HCT116 (cell line): ENCODE measurements around the gene IL1RAPL1. TPM values are rescaled to one million over a fixed set of nuclear protein-coding genes. Genes with fewer than 3 reads are reported as not detected.

Source experiments
- ATAC-seq: fragments of 200-7000 bp; cut with Tn5 transposase; 2 replicates; pipeline ENCODE4 v1.9.1; 2020; ENCODE audit warnings: mild to moderate bottlenecking, moderate library complexity
- BruUV-seq: library from RNA; stranded (reverse); fragments of 400-500 nt; replicated peaks from 2 replicates; lab custom pipeline; 2021; lab: Mats Ljungman, UMichigan
- CTCF ChIA-PET: fragments of 300-600 bp; sonication (Branson Sonifier 250); formaldehyde crosslinking; loops from one replicate; lab custom pipeline; 2021; ENCODE audit warnings: antibody characterized with exemption; lab: Charles Lee
- POLR2A ChIA-PET: fragments of 300-600, 350-600 bp; sonication (Branson Sonifier 250); formaldehyde crosslinking; loops from one replicate; lab custom pipeline; 2021; ENCODE audit warnings: antibody characterized with exemption; lab: Charles Lee
- RAD21 ChIA-PET, 2 experiments: fragments of 300-600 bp; sonication (Branson Sonifier 250); formaldehyde crosslinking; loops; one replicate each; lab custom pipeline; 2023; ENCODE audit warnings: low total read pairs in 2 of 2; ENCODE audit not compliant: uncharacterized antibody in 2 of 2, unreplicated experiment in 2 of 2, low non-redundant PET in 1 of 2; lab: Charles Lee
- DNase-seq: peaks from one replicate; pipeline ENCODE4 v3.0.0-alpha.2; 2010; ENCODE audit warnings: low read depth, low spot score
- H2AFZ ChIP-seq: fragments of 200-600 bp; shearing (Covaris generic), sonication (generic); 2 replicates; pipeline ENCODE4 v1.6.1; 2017; ENCODE audit warnings: low read depth, mixed run types, mixed read lengths, antibody characterized with exemption, low read length; ENCODE audit not compliant: poor library complexity, severe bottlenecking
- H3K27ac ChIP-seq: 2 replicates; pipeline ENCODE4 v1.5.1; 2012; ENCODE audit warnings: low read depth, low read length
- H3K27me3 ChIP-seq: fragments of 200-600 bp; sonication (generic); 2 replicates; pipeline ENCODE4 v1.6.1; 2016; ENCODE audit warnings: mixed run types, low read length, mixed read lengths; ENCODE audit not compliant: insufficient read depth
- H3K36me3 ChIP-seq, 2 experiments: fragments of 200-500 bp in 1 of 2; fragments of 200-600 bp in 1 of 2; sonication (Bioruptor generic) in 1 of 2; sonication (generic) in 1 of 2; 2 replicates each; pipeline versions ENCODE4 v1.5.1 to v1.6.1; 2014 to 2016; ENCODE audit warnings: low read length in 2 of 2, inconsistent platforms in 1 of 2, mixed read lengths in 1 of 2, mixed run types in 1 of 2; ENCODE audit not compliant: insufficient read depth in 2 of 2, control insufficient read depth in 1 of 2
- H3K4me1 ChIP-seq, 2 experiments: fragments of 200-600 bp in 1 of 2; sonication (generic) in 1 of 2; 2 replicates each; pipeline versions ENCODE4 v1.5.1 to v1.6.1; 2012 to 2017; ENCODE audit warnings: low read length in 2 of 2, inconsistent platforms in 1 of 2, mild to moderate bottlenecking in 1 of 2, mixed read lengths in 1 of 2, mixed run types in 1 of 2, moderate library complexity in 1 of 2; ENCODE audit not compliant: insufficient read depth in 2 of 2, control insufficient read depth in 1 of 2
- H3K4me2 ChIP-seq: fragments of 200-600 bp; sonication (generic); 2 replicates; pipeline ENCODE4 v1.6.1; 2017; ENCODE audit warnings: mixed run types, low read length, mixed read lengths
- H3K4me3 ChIP-seq, 2 experiments: fragments of 200-600 bp in 1 of 2; sonication (generic) in 1 of 2; replicated peaks in 1 of 2; 2 replicates each; pipeline ENCODE4 v1.5.1; 2011 to 2016; ENCODE audit warnings: low read length in 2 of 2, control low read depth in 1 of 2, low read depth in 1 of 2, mild to moderate bottlenecking in 1 of 2, mixed read lengths in 1 of 2, mixed run types in 1 of 2
- H3K79me2 ChIP-seq: fragments of 200-600 bp; sonication (generic); 2 replicates; pipeline ENCODE4 v1.6.1; 2017; ENCODE audit warnings: mild to moderate bottlenecking, mixed run types, low read length, moderate library complexity, mixed read lengths; ENCODE audit not compliant: insufficient read depth
- H3K9ac ChIP-seq: fragments of 200-600 bp; sonication (generic); 2 replicates; pipeline ENCODE4 v1.6.1; 2016; ENCODE audit warnings: low read length, mixed read lengths
- H3K9me2 ChIP-seq: fragments of 200-600 bp; sonication (generic), shearing (Covaris generic); 2 replicates; pipeline ENCODE4 v1.6.1; 2017; ENCODE audit warnings: mixed run types, mild to moderate bottlenecking, moderate library complexity; ENCODE audit not compliant: insufficient read depth
- H3K9me3 ChIP-seq, 2 experiments: fragments of 200-500 bp in 1 of 2; fragments of 200-600 bp in 1 of 2; sonication (Bioruptor generic) in 1 of 2; sonication (generic) in 1 of 2; 2 replicates each; pipeline ENCODE4 v1.6.1; 2014 to 2017; ENCODE audit warnings: low read length in 2 of 2, mixed read lengths in 2 of 2, inconsistent platforms in 1 of 2, low read depth in 1 of 2, mild to moderate bottlenecking in 1 of 2, mixed run types in 1 of 2, moderate library complexity in 1 of 2; ENCODE audit not compliant: control insufficient read depth in 1 of 2, insufficient read depth in 1 of 2
- H4K20me1 ChIP-seq: fragments of 200-600 bp; sonication (generic), shearing (Covaris generic); 2 replicates; pipeline ENCODE4 v1.6.1; 2017; ENCODE audit warnings: mixed run types, mild to moderate bottlenecking, moderate library complexity; ENCODE audit not compliant: insufficient read depth
- EGR1 ChIP-seq: IDR thresholded peaks from 2 replicates; pipeline ENCODE4 v1.6.1; 2012; ENCODE audit warnings: low read depth
- ELF1 ChIP-seq: IDR thresholded peaks from 2 replicates; pipeline ENCODE4 v1.6.1; 2012; ENCODE audit warnings: low read depth, borderline replicate concordance
- EZH2phosphoT487 ChIP-seq: fragments of 200-600 bp; IDR thresholded peaks from 2 replicates; pipeline ENCODE4 v1.6.1; 2018; ENCODE audit warnings: antibody characterized with exemption, borderline replicate concordance
- POLR2AphosphoS5 ChIP-seq: IDR thresholded peaks from 2 replicates; pipeline ENCODE4 v1.6.1; 2011; ENCODE audit warnings: mild to moderate bottlenecking, low read depth, low read length, moderate library complexity
- RAD21 ChIP-seq: IDR thresholded peaks from 2 replicates; pipeline ENCODE4 v1.6.1; 2012; ENCODE audit warnings: low read depth, mild to moderate bottlenecking
- SIN3A ChIP-seq: IDR thresholded peaks from 2 replicates; pipeline ENCODE4 v1.6.1; 2012; ENCODE audit warnings: low read depth
- SRF ChIP-seq: IDR thresholded peaks from 2 replicates; pipeline ENCODE4 v1.6.1; 2012; ENCODE audit warnings: low read depth
- ZNF274 ChIP-seq: fragments of 200-500 bp; sonication (Bioruptor generic); IDR thresholded peaks from 2 replicates; pipeline ENCODE4 v1.6.1; 2014; ENCODE audit warnings: mild to moderate bottlenecking, low read depth, low read length, inconsistent platforms
- intact Hi-C: fragments of 100-400 bp; cut with micrococcal nuclease; formaldehyde crosslinking; loops from 2 replicates; pipeline ENCODE4 v1.10.0; 2022
- total RNA-seq: library from RNA; stranded (reverse); gene quantifications from one replicate; pipeline ENCODE4 v1.2.1, GENCODE V29; 2021; ENCODE audit not compliant: unreplicated experiment
- TF ChIP-seq, protein P1 (sequence below), 3 experiments: fragments of 200-600 bp in 1 of 3; sonication (generic) in 1 of 3; IDR thresholded peaks in 2 of 3; conservative IDR thresholded peaks in 1 of 3; 2 replicates each; pipeline ENCODE4 v1.5.1; 2012 to 2017; ENCODE audit warnings: low read depth in 2 of 3, low read length in 2 of 3, antibody characterized with exemption in 1 of 3, borderline replicate concordance in 1 of 3, control low read depth in 1 of 3, mild to moderate bottlenecking in 1 of 3, mixed read lengths in 1 of 3, mixed run types in 1 of 3, moderate library complexity in 1 of 3; ENCODE audit not compliant: insufficient read depth in 1 of 3
- TF ChIP-seq, protein P2 (sequence below): IDR thresholded peaks from 2 replicates; pipeline ENCODE4 v1.6.1; 2011; ENCODE audit warnings: mild to moderate bottlenecking, low read length, moderate library complexity; ENCODE audit not compliant: insufficient replicate concordance; ENCODE audit errors: extremely low read depth
- TF ChIP-seq, protein P3 (sequence below): IDR thresholded peaks from 2 replicates; pipeline ENCODE4 v1.6.1; 2012

The IL1RAPL1 gene
- total RNA-seq, 1 experiment from 2014 or later: 2.8 TPM

DNA sequence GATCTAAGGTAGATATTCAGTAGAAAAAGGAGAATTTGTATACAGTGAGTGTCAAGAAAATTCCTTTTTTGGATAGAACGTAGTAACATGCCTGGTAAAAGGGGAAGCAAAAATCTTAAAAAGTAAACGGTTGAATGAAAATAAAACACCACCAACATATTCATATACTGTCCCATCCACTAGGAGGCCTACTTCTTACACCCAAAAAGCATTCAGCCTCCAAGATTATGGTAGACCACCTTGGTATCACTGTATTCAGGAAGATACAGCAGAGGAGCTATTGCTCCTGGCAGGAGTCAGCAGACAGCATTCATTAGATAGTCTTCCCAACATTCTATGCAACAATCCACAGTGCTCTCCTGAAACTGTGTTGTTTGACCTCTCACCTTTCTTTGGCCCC lies 1353.5 kb downstream of the IL1RAPL1 start:
- ATAC-seq (no peak), DNase-seq (no peak)
- H3K9ac ChIP-seq: no peak overlapping the region
- no peak overlapping the region for H2AFZ ChIP-seq
- H3K36me3 ChIP-seq: no peaks in the 10 kb centered on the region
- TF ChIP-seq ELF1: no peak
- TF ChIP-seq, protein P1, sequence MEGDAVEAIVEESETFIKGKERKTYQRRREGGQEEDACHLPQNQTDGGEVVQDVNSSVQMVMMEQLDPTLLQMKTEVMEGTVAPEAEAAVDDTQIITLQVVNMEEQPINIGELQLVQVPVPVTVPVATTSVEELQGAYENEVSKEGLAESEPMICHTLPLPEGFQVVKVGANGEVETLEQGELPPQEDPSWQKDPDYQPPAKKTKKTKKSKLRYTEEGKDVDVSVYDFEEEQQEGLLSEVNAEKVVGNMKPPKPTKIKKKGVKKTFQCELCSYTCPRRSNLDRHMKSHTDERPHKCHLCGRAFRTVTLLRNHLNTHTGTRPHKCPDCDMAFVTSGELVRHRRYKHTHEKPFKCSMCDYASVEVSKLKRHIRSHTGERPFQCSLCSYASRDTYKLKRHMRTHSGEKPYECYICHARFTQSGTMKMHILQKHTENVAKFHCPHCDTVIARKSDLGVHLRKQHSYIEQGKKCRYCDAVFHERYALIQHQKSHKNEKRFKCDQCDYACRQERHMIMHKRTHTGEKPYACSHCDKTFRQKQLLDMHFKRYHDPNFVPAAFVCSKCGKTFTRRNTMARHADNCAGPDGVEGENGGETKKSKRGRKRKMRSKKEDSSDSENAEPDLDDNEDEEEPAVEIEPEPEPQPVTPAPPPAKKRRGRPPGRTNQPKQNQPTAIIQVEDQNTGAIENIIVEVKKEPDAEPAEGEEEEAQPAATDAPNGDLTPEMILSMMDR (IDR thresholded peaks at IDR 0.05 in 2 of 3, conservative IDR thresholded peaks at IDR 0.05 in 1 of 3; ENCODE audit: borderline replicate concordance in 1 of 3, insufficient read depth in 1 of 3, low read depth in 2 of 3, low read length in 2 of 3): no peak
- no peak for TF ChIP-seq POLR2AphosphoS5
- no peak for TF ChIP-seq ZNF274
- no peak for TF ChIP-seq EGR1
- TF ChIP-seq, protein P2, sequence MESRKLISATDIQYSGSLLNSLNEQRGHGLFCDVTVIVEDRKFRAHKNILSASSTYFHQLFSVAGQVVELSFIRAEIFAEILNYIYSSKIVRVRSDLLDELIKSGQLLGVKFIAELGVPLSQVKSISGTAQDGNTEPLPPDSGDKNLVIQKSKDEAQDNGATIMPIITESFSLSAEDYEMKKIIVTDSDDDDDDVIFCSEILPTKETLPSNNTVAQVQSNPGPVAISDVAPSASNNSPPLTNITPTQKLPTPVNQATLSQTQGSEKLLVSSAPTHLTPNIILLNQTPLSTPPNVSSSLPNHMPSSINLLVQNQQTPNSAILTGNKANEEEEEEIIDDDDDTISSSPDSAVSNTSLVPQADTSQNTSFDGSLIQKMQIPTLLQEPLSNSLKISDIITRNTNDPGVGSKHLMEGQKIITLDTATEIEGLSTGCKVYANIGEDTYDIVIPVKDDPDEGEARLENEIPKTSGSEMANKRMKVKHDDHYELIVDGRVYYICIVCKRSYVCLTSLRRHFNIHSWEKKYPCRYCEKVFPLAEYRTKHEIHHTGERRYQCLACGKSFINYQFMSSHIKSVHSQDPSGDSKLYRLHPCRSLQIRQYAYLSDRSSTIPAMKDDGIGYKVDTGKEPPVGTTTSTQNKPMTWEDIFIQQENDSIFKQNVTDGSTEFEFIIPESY: no peak
- TF ChIP-seq RAD21: no peak
- TF ChIP-seq EZH2phosphoT487: no peak
- TF ChIP-seq, protein P3, sequence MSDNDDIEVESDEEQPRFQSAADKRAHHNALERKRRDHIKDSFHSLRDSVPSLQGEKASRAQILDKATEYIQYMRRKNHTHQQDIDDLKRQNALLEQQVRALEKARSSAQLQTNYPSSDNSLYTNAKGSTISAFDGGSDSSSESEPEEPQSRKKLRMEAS: no peak
- no peak for TF ChIP-seq SIN3A
- no peak for TF ChIP-seq SRF
- ChIA-PET RAD21 (no interaction called here), CTCF (no interaction called here), POLR2A (no interaction called here)
- no peaks in the 10 kb centered on the region for H4K20me1 ChIP-seq
- H3K4me2 ChIP-seq: no peak overlapping the region
- no peaks in the 10 kb centered on the region for H3K9me3 ChIP-seq
- intact Hi-C loops: no loop called here
- no peak overlapping the region for H3K27ac ChIP-seq
- no peaks in the 10 kb centered on the region for H3K27me3 ChIP-seq
- no TSS peak for BruUV-seq
- no peaks in the 10 kb centered on the region for H3K4me1 ChIP-seq
- no peaks in the 10 kb centered on the region for H3K9me2 ChIP-seq
- no peak overlapping the region for H3K4me3 ChIP-seq
- no peaks in the 10 kb centered on the region for H3K79me2 ChIP-seq
